Measurements from ENCODE around the gene TNS4. TPM values are rescaled to one million over a fixed set of nuclear protein-coding genes. Genes with fewer than 3 reads are reported as not detected.

The TNS4 gene
- total and polyA plus RNA-seq, 8 donors: 0.18 to 23.2 (median 0.76) TPM; not detected in 2

DNA sequence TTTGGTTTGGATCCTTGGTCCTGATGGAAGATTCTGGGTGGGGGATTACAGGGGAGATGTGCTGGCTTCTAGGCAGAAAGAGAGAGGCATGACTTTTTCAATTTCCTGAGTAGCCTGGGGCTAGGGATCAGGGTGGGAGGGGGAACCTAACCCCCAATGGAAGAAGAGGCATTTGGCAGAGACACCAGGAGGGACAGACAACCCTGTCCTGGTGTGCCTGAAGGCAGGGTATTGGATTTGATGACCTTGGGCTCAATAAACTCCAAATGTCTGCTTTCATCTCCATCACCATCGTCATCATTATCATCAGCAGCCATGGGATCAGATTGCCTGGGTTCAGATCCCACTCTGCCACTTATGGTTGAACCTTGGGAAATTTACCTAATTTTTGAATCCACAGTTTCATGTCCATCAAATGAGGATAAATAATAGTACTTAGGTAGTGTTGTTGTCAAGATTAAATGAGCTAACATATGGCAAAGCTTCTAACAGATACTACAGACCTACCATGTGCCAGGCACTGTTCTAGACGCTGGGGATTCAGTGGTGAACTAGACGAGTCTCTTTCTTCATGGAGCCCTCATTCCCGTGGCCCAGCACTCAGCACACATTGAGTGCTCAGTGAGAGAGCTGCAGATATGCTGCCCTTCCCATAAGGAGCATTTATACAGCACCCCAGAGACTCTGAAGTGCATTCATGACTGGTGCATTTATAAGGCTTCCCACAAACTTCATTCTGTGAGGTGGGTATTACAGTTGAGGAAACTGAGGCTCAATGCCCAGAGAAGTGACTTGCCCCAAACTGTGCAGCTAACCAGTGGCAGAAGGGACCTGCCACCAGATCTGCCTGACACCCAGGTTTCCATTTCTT is 31.4 kb downstream of the TNS4 start:
- H3K4me3 ChIP-seq: no peak overlapping the region
- no peaks in the 10 kb centered on the region for H3K9me3 ChIP-seq
- no peak for DNase-seq
- no peaks in the 10 kb centered on the region for H3K36me3 ChIP-seq
- intact Hi-C loops (cut with DNase I; ENCODE audit: low total_unique reads): no loop called here
- H3K27me3 ChIP-seq: no peaks in the 10 kb centered on the region
- 78 to 89% (median 85%) methylated on average over 4 of the region's 4 CpGs for WGBS, 5 donors
- H3K4me1 ChIP-seq: peaks cover 0 to 46% (median 19%) of the 10 kb centered on the region in 4 donors
- H3K27ac ChIP-seq: peak overlapping the region in 3 of 5 donors; percentile 56 to 84 (median 82)
- TF ChIP-seq POLR2AphosphoS5 (IDR thresholded peaks at IDR 0.05) (no peak), POLR2A (IDR thresholded peaks at IDR 0.05) (no peak), EP300 (IDR thresholded peaks at IDR 0.05) (no peak), CTCF (IDR thresholded peaks at IDR 0.05) (no peak)

DNA sequence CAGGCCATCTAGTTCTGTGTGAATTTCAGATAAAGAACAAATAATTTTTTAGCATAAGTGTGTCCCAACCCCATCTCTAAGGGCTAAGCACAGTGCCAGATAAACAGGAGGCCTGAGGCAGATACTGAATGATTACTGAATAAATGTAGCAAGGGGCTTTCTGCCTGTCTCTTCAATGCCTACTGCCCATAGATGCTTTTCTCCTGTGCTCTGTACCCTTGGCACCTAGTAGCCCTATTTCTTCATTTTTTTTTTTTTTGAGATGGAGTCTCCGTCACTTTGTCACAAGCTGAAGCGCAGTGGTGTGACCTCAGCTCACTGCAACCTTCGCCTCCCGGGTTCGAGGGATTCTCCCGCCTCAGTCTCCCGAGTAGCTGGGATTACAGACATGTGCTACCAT is 32.9 kb downstream of the TNS4 start:
- H3K4me3 ChIP-seq: no peak overlapping the region
- intact Hi-C loops (cut with DNase I; ENCODE audit: low total_unique reads): no loop called here
- TF ChIP-seq CTCF (IDR thresholded peaks at IDR 0.05): no peak
- TF ChIP-seq POLR2AphosphoS5 (IDR thresholded peaks at IDR 0.05): no peak
- no peak for TF ChIP-seq POLR2A (IDR thresholded peaks at IDR 0.05)
- no peaks in the 10 kb centered on the region for H3K9me3 ChIP-seq
- H3K4me1 ChIP-seq: peaks cover 0 to 36% (median 11%) of the 10 kb centered on the region in 4 donors
- no peak for DNase-seq
- no peaks in the 10 kb centered on the region for H3K27me3 ChIP-seq
- no peaks in the 10 kb centered on the region for H3K36me3 ChIP-seq
- 87 to 97% (median 95%) methylated on average over 7 of the region's 7 CpGs for WGBS, 5 donors
- no peak overlapping the region for H3K27ac ChIP-seq

DNA sequence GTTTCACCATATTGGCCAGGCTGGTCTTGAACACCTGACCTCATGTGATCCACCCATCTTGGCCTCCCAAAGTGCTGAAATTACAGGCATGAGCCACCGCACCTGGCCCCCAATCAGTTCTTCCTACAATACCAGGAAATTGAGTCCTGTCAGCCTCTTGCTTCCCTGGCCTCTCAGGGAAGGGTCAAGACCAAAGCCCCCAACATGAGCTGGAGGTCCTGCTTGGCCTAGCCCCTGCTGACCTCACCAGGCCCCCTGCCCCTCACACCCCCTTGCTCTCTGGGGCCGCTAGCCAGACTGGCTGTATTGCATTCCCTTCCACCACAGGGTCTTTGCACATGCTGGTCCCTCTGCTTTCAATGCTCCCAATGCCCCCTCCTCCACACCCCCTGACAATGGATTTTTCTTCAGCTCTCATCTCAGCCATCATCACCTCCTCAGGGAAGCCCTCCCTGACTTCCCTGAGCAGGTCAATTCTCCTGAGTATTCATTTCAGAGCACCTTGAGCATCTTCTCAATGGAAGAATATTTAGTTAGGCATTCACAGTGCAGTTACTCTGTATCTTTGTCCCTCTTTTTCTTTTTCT is 34.0 kb downstream of the TNS4 start:
- no peak for TF ChIP-seq POLR2A (IDR thresholded peaks at IDR 0.05)
- no peak for TF ChIP-seq POLR2AphosphoS5 (IDR thresholded peaks at IDR 0.05)
- no peak for TF ChIP-seq CTCF (IDR thresholded peaks at IDR 0.05)
- no peak for TF ChIP-seq EP300 (IDR thresholded peaks at IDR 0.05)
- no peak for DNase-seq
- Histone ChIP-seq H3K9me3 (no peaks in the 10 kb centered on the region), H3K4me3 (no peak overlapping the region), H3K27ac (no peak overlapping the region), H3K27me3 (no peaks in the 10 kb centered on the region), H3K4me1 (peaks cover 0 to 36% (median 10%) of the 10 kb centered on the region in 4 donors), H3K36me3 (no peaks in the 10 kb centered on the region)
- intact Hi-C loops (cut with DNase I; ENCODE audit: low total_unique reads): no loop called here
- WGBS, 5 donors: 88 to 98% (median 92%) methylated on average over 2 of the region's 2 CpGs

DNA sequence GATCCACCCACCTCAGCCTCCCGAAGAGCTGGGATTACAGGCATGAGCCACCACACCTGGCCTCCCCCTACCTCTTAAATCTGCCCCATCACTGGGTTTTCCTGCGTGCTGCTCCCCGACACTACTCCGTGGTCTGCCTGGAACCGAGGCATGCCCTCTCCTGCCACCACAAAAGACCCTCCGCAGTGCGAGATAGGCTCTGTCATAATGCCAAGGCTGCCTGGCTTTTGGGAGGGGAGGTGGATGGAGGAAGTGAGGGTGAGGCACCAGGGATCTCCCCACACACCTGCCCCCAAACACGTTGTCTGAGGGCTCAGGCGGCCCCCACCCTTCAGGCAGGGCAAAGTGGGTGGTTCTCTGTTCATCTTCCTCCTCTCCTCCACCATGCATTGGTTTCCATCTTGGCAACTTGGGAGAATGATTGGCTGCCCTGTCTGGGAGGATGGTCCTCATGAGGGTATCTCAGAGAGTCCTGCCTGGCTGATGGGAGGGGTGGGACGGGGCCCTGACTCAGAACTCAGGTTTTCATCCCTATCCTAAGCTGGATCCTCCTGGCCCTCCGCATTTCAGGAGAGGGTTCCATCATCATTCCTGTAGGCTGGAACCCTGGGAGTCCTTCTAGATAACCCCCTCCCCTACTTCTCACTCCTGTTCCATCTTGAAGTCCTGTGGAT is 35.0 kb downstream of the TNS4 start:
- 76 to 91% (median 78%) methylated on average over 10 to 11 of the region's 11 CpGs for WGBS, 5 donors
- no peak overlapping the region for H3K4me3 ChIP-seq
- peaks cover 0 to 36% (median 15%) of the 10 kb centered on the region in 4 donors for H3K4me1 ChIP-seq
- H3K36me3 ChIP-seq: no peaks in the 10 kb centered on the region
- DNase-seq: no peak
- H3K9me3 ChIP-seq: no peaks in the 10 kb centered on the region
- H3K27ac ChIP-seq: no peak overlapping the region
- H3K27me3 ChIP-seq: no peaks in the 10 kb centered on the region
- intact Hi-C loops (cut with DNase I; ENCODE audit: low total_unique reads): no loop called here
- TF ChIP-seq CTCF (IDR thresholded peaks at IDR 0.05) (no peak), POLR2A (IDR thresholded peaks at IDR 0.05) (no peak), POLR2AphosphoS5 (IDR thresholded peaks at IDR 0.05) (no peak), EP300 (IDR thresholded peaks at IDR 0.05) (no peak)

Data from stomach (tissue), 9 donors.